ENCODE results near the gene CHRNA9.
"Not testable (repeated sequence)": the region's sequence is repeated elsewhere in the genome, so short reads cannot be mapped to it uniquely, and the experiment has no call there.

The CHRNA9 gene

GRCh38 chr4:40334591-40335524, at the start of gene CHRNA9:
CHRNA9 (plus strand) TSS chr4:40335333; CDS start chr4:40335468, 135 bp downstream.
- Histone ChIP-seq H3K27ac (no peak within 1 kb of the TSS), H4K20me1 (ENCODE audit: insufficient read depth) (no peaks in the 10 kb centered on the region), H3K79me2 (ENCODE audit: insufficient read depth, low read depth) (no peaks in the 10 kb centered on the region), H3K4me1 (ENCODE audit: low read depth, poor library complexity, severe bottlenecking) (no peaks in the 10 kb centered on the region), H3K36me3 (ENCODE audit: insufficient read depth) (no peaks in the 10 kb centered on the region), H2AFZ (ENCODE audit: low read depth) (no peak within 1 kb of the TSS), H3K4me3 (IDR thresholded peaks at IDR 0.05; ENCODE audit: insufficient read depth, low read depth, low read length) (no peak within 1 kb of the TSS), H3K27me3 (ENCODE audit: insufficient read depth, low read depth) (no peaks in the 10 kb centered on the region), H3K4me2 (no peak within 1 kb of the TSS), H3K9ac (no peak within 1 kb of the TSS)
- TF ChIP-seq CTCF (conservative IDR thresholded peaks at IDR 0.05; ENCODE audit: low read depth, low read length), result no peak

GRCh38 chr4:40285692-40286091, 49.4 kb upstream of the CHRNA9 start:
- Histone ChIP-seq H3K4me1 (ENCODE audit: low read depth, poor library complexity, severe bottlenecking) (peaks cover 19% of the 10 kb centered on the region), H3K9ac (no peak overlapping the region), H3K27me3 (ENCODE audit: insufficient read depth, low read depth) (no peaks in the 10 kb centered on the region), H3K79me2 (ENCODE audit: insufficient read depth, low read depth) (no peaks in the 10 kb centered on the region), H4K20me1 (ENCODE audit: insufficient read depth) (no peaks in the 10 kb centered on the region), H3K4me3 (IDR thresholded peaks at IDR 0.05; ENCODE audit: insufficient read depth, low read depth, low read length) (no peak overlapping the region), H2AFZ (ENCODE audit: low read depth) (no peak overlapping the region), H3K4me2 (no peak overlapping the region), H3K36me3 (ENCODE audit: insufficient read depth) (no peaks in the 10 kb centered on the region), H3K27ac (no peak overlapping the region)
- no peak for TF ChIP-seq CTCF (conservative IDR thresholded peaks at IDR 0.05; ENCODE audit: low read depth, low read length)

GRCh38 chr4:40288566-40288965, 46.6 kb upstream of the CHRNA9 start:
- H3K36me3 ChIP-seq (ENCODE audit: insufficient read depth), result no peaks in the 10 kb centered on the region
- H2AFZ ChIP-seq (ENCODE audit: low read depth), result no peak overlapping the region
- no peak overlapping the region for H3K27ac ChIP-seq
- no peak overlapping the region for H3K4me3 ChIP-seq (IDR thresholded peaks at IDR 0.05; ENCODE audit: insufficient read depth, low read depth, low read length)
- no peak for TF ChIP-seq CTCF (conservative IDR thresholded peaks at IDR 0.05; ENCODE audit: low read depth, low read length)
- no peak overlapping the region for H3K4me2 ChIP-seq
- no peaks in the 10 kb centered on the region for H3K27me3 ChIP-seq (ENCODE audit: insufficient read depth, low read depth)
- no peaks in the 10 kb centered on the region for H4K20me1 ChIP-seq (ENCODE audit: insufficient read depth)
- peaks cover 19% of the 10 kb centered on the region for H3K4me1 ChIP-seq (ENCODE audit: low read depth, poor library complexity, severe bottlenecking)
- H3K79me2 ChIP-seq (ENCODE audit: insufficient read depth, low read depth), result no peaks in the 10 kb centered on the region
- H3K9ac ChIP-seq, result no peak overlapping the region

GRCh38 chr4:40289366-40290188, 45.6 kb upstream of the CHRNA9 start:
- Histone ChIP-seq H2AFZ (ENCODE audit: low read depth) (no peak overlapping the region; the same call in 1 of the 2 replicates), H3K9ac (no peak overlapping the region), H3K36me3 (ENCODE audit: insufficient read depth) (no peaks in the 10 kb centered on the region), H3K4me2 (peak overlapping the region; percentile 25; the same call in 1 of the 2 replicates), H3K27me3 (ENCODE audit: insufficient read depth, low read depth) (no peaks in the 10 kb centered on the region), H3K79me2 (ENCODE audit: insufficient read depth, low read depth) (no peaks in the 10 kb centered on the region), H3K4me1 (ENCODE audit: low read depth, poor library complexity, severe bottlenecking) (peaks cover 19% of the 10 kb centered on the region), H4K20me1 (ENCODE audit: insufficient read depth) (no peaks in the 10 kb centered on the region), H3K27ac (peak overlapping the region; percentile 22; the same call in 1 of the 2 replicates), H3K4me3 (IDR thresholded peaks at IDR 0.05; ENCODE audit: insufficient read depth, low read depth, low read length) (no peak overlapping the region)
- TF ChIP-seq CTCF (conservative IDR thresholded peaks at IDR 0.05; ENCODE audit: low read depth, low read length), result no peak

- peaks cover 19% of the 10 kb centered on the region for H3K4me1 ChIP-seq (ENCODE audit: low read depth, poor library complexity, severe bottlenecking)
- not testable (repeated sequence) for H3K36me3 ChIP-seq (ENCODE audit: insufficient read depth); H3K27ac ChIP-seq; H3K79me2 ChIP-seq (ENCODE audit: insufficient read depth, low read depth); H3K9ac ChIP-seq; H3K4me3 ChIP-seq (IDR thresholded peaks at IDR 0.05; ENCODE audit: insufficient read depth, low read depth, low read length); H2AFZ ChIP-seq (ENCODE audit: low read depth); H3K4me2 ChIP-seq; H3K27me3 ChIP-seq (ENCODE audit: insufficient read depth, low read depth); H4K20me1 ChIP-seq (ENCODE audit: insufficient read depth)
Measured at GRCh38 chr4:40290611-40291186, 44.4 kb upstream of the CHRNA9 start.
